Panc1 (cell line): Measurements from ENCODE around the gene PAFAH1B2. TPM values are rescaled to one million over a fixed set of nuclear protein-coding genes. Genes with fewer than 3 reads are reported as not detected.

Experiments
- ATAC-seq: fragments of 200-7000 bp; cut with Tn5 transposase; 2 replicates; pipeline ENCODE4 v1.9.1; 2020; ENCODE audit warnings: mild to moderate bottlenecking, moderate library complexity
- BruUV-seq: library from RNA; stranded (reverse); fragments of 400-500 nt; replicated peaks from 2 replicates; lab custom pipeline; 2021; lab: Mats Ljungman, UMichigan
- CTCF ChIA-PET: fragments of 300-600 bp; sonication (Branson Sonifier 250); formaldehyde crosslinking; loops from one replicate; lab custom pipeline; 2022; ENCODE audit warnings: antibody characterized with exemption; lab: Charles Lee
- POLR2A ChIA-PET: fragments of 300-600 bp; sonication (Branson Sonifier 250); formaldehyde crosslinking; loops from one replicate; lab custom pipeline; 2022; ENCODE audit warnings: antibody characterized with exemption; lab: Charles Lee
- DNase-seq: peaks from one replicate; pipeline ENCODE4 v3.0.0-alpha.2; 2010; ENCODE audit warnings: low read depth, low spot score
- H3K27ac ChIP-seq: 2 replicates; pipeline ENCODE4 v1.5.1; 2011; ENCODE audit warnings: mild to moderate bottlenecking, low read length, inconsistent platforms
- H3K27me3 ChIP-seq: fragments of 200-500 bp; sonication (Bioruptor generic); 2 replicates; pipeline ENCODE4 v1.6.0; 2014; ENCODE audit warnings: low read length, inconsistent platforms; ENCODE audit not compliant: control insufficient read depth, insufficient read depth
- H3K36me3 ChIP-seq: fragments of 200-500 bp; sonication (Bioruptor generic); 2 replicates; pipeline ENCODE4 v1.5.1; 2014; ENCODE audit warnings: inconsistent platforms, mild to moderate bottlenecking, low read length, moderate library complexity; ENCODE audit not compliant: control insufficient read depth, insufficient read depth
- H3K4me1 ChIP-seq: 2 replicates; pipeline ENCODE4 v1.5.1; 2011; ENCODE audit warnings: inconsistent platforms, mild to moderate bottlenecking, low read length, moderate library complexity; ENCODE audit not compliant: control insufficient read depth, insufficient read depth
- H3K4me3 ChIP-seq, 2 experiments: 2 replicates each; pipeline ENCODE4 v1.5.1; 2011 to 2012; ENCODE audit warnings: low read depth in 2 of 2, low read length in 2 of 2, mild to moderate bottlenecking in 2 of 2, inconsistent platforms in 1 of 2, moderate library complexity in 1 of 2
- H3K9me3 ChIP-seq: fragments of 200-500 bp; sonication (Bioruptor generic); 2 replicates; pipeline ENCODE4 v1.5.1; 2014; ENCODE audit warnings: low read depth, mild to moderate bottlenecking, inconsistent platforms, low read length, moderate library complexity; ENCODE audit not compliant: control insufficient read depth, insufficient read depth
- POLR2AphosphoS5 ChIP-seq: IDR thresholded peaks from 2 replicates; pipeline ENCODE4 v1.6.1; 2012; ENCODE audit warnings: mild to moderate bottlenecking, low read depth, low read length, moderate library complexity
- REST ChIP-seq, 2 experiments: IDR thresholded peaks; 2 replicates each; pipeline ENCODE4 v1.6.1; 2011 to 2012; ENCODE audit warnings: low read depth in 2 of 2, control low read depth in 1 of 2, low read length in 1 of 2, mild to moderate bottlenecking in 1 of 2, moderate library complexity in 1 of 2; ENCODE audit not compliant: insufficient read depth in 1 of 2
- SIN3A ChIP-seq: IDR thresholded peaks from 2 replicates; pipeline ENCODE4 v1.6.1; 2012; ENCODE audit warnings: low read depth, mild to moderate bottlenecking, low read length, moderate library complexity, borderline replicate concordance; ENCODE audit not compliant: insufficient read depth
- TCF7L2 ChIP-seq: IDR thresholded peaks from 2 replicates; pipeline ENCODE4 v1.6.1; 2011; ENCODE audit warnings: mild to moderate bottlenecking, low read depth, low read length, inconsistent platforms
- in situ Hi-C: cut with HindIII; loops from 2 replicates; pipeline ENCODE4 v1.10.0; 2016; ENCODE audit warnings: low sequenced_read_pairs, low pct_unique_long_range_greater_than_20kb
- intact Hi-C: fragments of 100-400 bp; cut with micrococcal nuclease; formaldehyde crosslinking; loops from one replicate; pipeline ENCODE4 v1.10.0; 2022; ENCODE audit not compliant: unreplicated experiment
- total RNA-seq: library from RNA; stranded (reverse); gene quantifications from one replicate; pipeline ENCODE4 v1.2.1, GENCODE V29; 2021; ENCODE audit not compliant: unreplicated experiment
- TF ChIP-seq, protein P1 (sequence below): fragments of 450-650 bp; IDR thresholded peaks from 2 replicates; pipeline ENCODE4 v1.5.1; 2017; ENCODE audit warnings: mild to moderate bottlenecking

PAFAH1B2 gene
- total RNA-seq, 1 experiment from 2014 or later, result 179 TPM

DNA sequence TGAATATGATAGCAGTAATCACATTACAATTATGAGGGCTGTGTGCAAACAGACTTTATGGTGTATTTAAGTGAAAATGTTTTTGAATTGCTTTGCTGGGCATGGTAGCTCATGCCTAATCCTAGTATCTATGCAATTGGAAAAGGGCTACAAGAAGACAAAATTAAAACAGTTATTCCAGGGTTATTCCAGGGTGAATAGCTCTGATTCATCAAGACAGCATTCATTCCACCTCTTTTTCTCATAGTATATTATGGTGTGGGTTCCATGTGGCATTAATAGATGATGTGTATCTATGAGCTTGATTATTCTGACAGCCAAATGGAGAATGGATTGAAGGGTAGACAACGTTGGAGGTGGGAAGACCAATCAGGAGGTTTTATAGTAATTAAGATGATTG lies 22.4 kb downstream of the PAFAH1B2 start:
- no peak for ATAC-seq
- DNase-seq, result no peak
- TF ChIP-seq TCF7L2, result no peak
- TF ChIP-seq REST (IDR thresholded peaks at IDR 0.05; ENCODE audit: insufficient read depth in 1 of 2, low read depth in 2 of 2, low read length in 1 of 2), result no peak
- TF ChIP-seq POLR2AphosphoS5, result no peak
- TF ChIP-seq, protein P1, sequence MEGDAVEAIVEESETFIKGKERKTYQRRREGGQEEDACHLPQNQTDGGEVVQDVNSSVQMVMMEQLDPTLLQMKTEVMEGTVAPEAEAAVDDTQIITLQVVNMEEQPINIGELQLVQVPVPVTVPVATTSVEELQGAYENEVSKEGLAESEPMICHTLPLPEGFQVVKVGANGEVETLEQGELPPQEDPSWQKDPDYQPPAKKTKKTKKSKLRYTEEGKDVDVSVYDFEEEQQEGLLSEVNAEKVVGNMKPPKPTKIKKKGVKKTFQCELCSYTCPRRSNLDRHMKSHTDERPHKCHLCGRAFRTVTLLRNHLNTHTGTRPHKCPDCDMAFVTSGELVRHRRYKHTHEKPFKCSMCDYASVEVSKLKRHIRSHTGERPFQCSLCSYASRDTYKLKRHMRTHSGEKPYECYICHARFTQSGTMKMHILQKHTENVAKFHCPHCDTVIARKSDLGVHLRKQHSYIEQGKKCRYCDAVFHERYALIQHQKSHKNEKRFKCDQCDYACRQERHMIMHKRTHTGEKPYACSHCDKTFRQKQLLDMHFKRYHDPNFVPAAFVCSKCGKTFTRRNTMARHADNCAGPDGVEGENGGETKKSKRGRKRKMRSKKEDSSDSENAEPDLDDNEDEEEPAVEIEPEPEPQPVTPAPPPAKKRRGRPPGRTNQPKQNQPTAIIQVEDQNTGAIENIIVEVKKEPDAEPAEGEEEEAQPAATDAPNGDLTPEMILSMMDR, result no peak
- no peak for TF ChIP-seq SIN3A
- in situ Hi-C loops, result no loop called here
- H3K9me3 ChIP-seq, result no peaks in the 10 kb centered on the region
- ChIA-PET POLR2A (interaction anchor here (0.6 kb wide), 1 partner anchor 12 kb away, joined by 4 read pairs; the partner anchor contains the start of gene SIDT2), CTCF (no interaction called here)
- H3K36me3 ChIP-seq, result peaks cover 52% of the 10 kb centered on the region
- H3K27me3 ChIP-seq, result no peaks in the 10 kb centered on the region
- H3K4me3 ChIP-seq, result no peak overlapping the region
- H3K4me1 ChIP-seq, result no peaks in the 10 kb centered on the region
- BruUV-seq, result no TSS peak
- intact Hi-C loops, result no loop called here
- H3K27ac ChIP-seq, result no peak overlapping the region

DNA sequence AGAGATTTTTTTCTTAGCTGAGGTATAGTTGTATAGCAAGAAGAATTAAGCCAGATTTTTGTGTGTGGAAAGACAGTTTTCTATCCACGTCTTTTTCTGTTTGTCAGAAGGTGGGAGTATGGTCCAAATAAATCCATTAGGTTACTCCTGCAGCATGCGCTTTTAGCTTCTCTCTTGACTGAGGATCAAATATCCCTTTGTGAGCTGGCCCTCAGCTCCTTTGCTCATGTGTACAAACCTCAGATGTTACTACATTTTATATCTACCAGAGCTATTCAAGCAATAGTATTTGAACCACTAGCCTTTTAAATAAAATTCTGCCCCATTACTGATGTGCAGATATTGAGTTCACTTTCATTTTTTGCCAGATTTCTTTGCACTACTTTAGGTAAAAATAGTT lies 25.6 kb downstream of the PAFAH1B2 start:
- POLR2A ChIA-PET, result interaction anchor here (0.5 to 1.1 kb wide), 4 partner anchors 7 to 334 kb away, joined by 3 to 10 read pairs (median 4); no protein-coding TSS in a partner anchor
- CTCF ChIA-PET, result no interaction called here
- Histone ChIP-seq H3K4me1 (no peaks in the 10 kb centered on the region; the same call in 1 of the 2 replicates), H3K36me3 (peaks cover 40% of the 10 kb centered on the region), H3K27ac (no peak overlapping the region), H3K4me3 (no peak overlapping the region), H3K9me3 (no peaks in the 10 kb centered on the region), H3K27me3 (no peaks in the 10 kb centered on the region)
- TF ChIP-seq POLR2AphosphoS5 (no peak), SIN3A (no peak), TCF7L2 (no peak)
- DNase-seq (no peak), ATAC-seq (no peak)
- in situ Hi-C loops (no loop called here), intact Hi-C loops (loop anchor here (10.0 kb wide), 1 partner anchor 55 kb away; no protein-coding TSS in a partner anchor)
- BruUV-seq, result no TSS peak

DNA sequence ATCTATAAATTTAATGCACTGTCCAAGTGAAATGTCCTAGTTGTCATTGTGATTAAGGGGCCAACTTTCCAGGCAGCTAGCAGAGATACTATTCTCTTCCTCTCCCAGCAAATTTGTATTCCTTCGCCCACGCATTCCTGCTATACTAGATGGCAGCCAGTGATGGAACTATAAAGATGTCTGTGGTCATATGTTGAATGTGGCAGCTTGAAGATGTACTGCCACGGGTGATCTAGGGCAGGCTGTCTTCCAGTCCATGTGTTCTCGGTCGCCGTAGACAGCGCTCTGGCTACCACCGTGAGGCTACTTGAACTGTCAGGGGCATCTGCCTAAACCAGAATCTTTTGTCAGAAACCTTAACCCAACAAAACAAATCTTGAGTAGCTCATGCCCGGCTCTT lies 26.1 kb downstream of the PAFAH1B2 start:
- ChIA-PET CTCF (no interaction called here), POLR2A (interaction anchor here (0.6 to 1.1 kb wide), 2 partner anchors 8 to 335 kb away, joined by 3 to 10 read pairs; no protein-coding TSS in a partner anchor)
- DNase-seq (no peak), ATAC-seq (no peak)
- BruUV-seq, result no TSS peak
- TF ChIP-seq REST (IDR thresholded peaks at IDR 0.05; ENCODE audit: insufficient read depth in 1 of 2, low read depth in 2 of 2, low read length in 1 of 2), result no peak
- no peak for TF ChIP-seq SIN3A
- no peak for TF ChIP-seq POLR2AphosphoS5
- TF ChIP-seq, protein P1, result no peak
- TF ChIP-seq TCF7L2, result no peak
- Histone ChIP-seq H3K4me3 (no peak overlapping the region), H3K27ac (no peak overlapping the region), H3K9me3 (no peaks in the 10 kb centered on the region), H3K36me3 (peaks cover 40% of the 10 kb centered on the region), H3K27me3 (no peaks in the 10 kb centered on the region), H3K4me1 (no peaks in the 10 kb centered on the region; the same call in 1 of the 2 replicates)
- in situ Hi-C loops (no loop called here), intact Hi-C loops (loop anchor here (10.0 kb wide), 1 partner anchor 55 kb away; no protein-coding TSS in a partner anchor)
